ENCODE data around the gene GPR158. TPM values are rescaled to one million over a fixed set of nuclear protein-coding genes. Genes with fewer than 3 reads are reported as not detected.

Gene GPR158
- total and polyA plus RNA-seq, 4 donors: 0.02 to 0.97 TPM; not detected in 2

DNA sequence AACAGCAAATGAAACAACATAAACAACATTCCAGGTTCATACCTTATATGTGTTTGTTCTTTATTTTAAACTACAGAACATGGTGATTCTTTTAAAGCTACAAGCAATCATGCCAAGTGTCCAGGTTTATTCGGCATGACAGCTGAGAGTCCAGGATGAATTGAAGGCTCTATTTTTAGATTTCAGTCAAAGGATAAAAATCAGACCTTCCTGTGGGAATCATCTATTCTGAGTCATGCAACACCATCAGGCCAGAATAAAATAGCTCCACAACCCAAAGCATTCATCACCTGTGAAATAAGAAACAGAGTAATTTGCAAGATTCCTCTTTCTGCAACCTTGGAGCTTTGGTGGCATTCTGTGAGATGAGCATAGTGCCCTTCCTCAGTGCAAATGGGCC lies 466.8 kb downstream of the GPR158 start:
- 84% methylated on average over 1 of the region's 1 CpG for WGBS, 2 donors
- Histone ChIP-seq H3K9me3 (ENCODE audit: control insufficient read depth in 4 of 4, insufficient read depth in 3 of 4, low read length in 3 of 4) (no peaks in the 10 kb centered on the region), H3K27ac (ENCODE audit: low read depth in 1 of 2, low read length in 1 of 2) (no peak overlapping the region), H3K4me3 (no peak overlapping the region), H3K4me1 (ENCODE audit: control insufficient read depth in 5 of 5, insufficient read depth in 5 of 5, low read length in 5 of 5) (no peaks in the 10 kb centered on the region), H3K27me3 (ENCODE audit: control insufficient read depth in 3 of 3, insufficient read depth in 3 of 3, low read length in 2 of 3) (no peaks in the 10 kb centered on the region), H3K9ac (ENCODE audit: insufficient read depth in 1 of 2, low read length in 2 of 2) (no peak overlapping the region), H3K36me3 (ENCODE audit: control insufficient read depth in 4 of 4, insufficient read depth in 4 of 4, low read length in 4 of 4) (no peaks in the 10 kb centered on the region)
- no peak for DNase-seq
- ATAC-seq (ENCODE audit: insufficient read depth, low FRiP score): no peak
- no peak for TF ChIP-seq CTCF (IDR thresholded peaks at IDR 0.05; ENCODE audit: control extremely low read depth, extremely low read depth)

GRCh38 chr10:25642721-25643120 lies 467.9 kb downstream of the GPR158 start:
- Histone ChIP-seq H3K9ac (ENCODE audit: insufficient read depth in 1 of 2, low read length in 2 of 2) (no peak overlapping the region), H3K9me3 (ENCODE audit: control insufficient read depth in 4 of 4, insufficient read depth in 3 of 4, low read length in 3 of 4) (no peaks in the 10 kb centered on the region), H3K36me3 (ENCODE audit: control insufficient read depth in 4 of 4, insufficient read depth in 4 of 4, low read length in 4 of 4) (no peaks in the 10 kb centered on the region), H3K27me3 (ENCODE audit: control insufficient read depth in 3 of 3, insufficient read depth in 3 of 3, low read length in 2 of 3) (no peaks in the 10 kb centered on the region), H3K27ac (ENCODE audit: low read depth in 1 of 2, low read length in 1 of 2) (no peak overlapping the region), H3K4me1 (ENCODE audit: control insufficient read depth in 5 of 5, insufficient read depth in 5 of 5, low read length in 5 of 5) (no peaks in the 10 kb centered on the region), H3K4me3 (no peak overlapping the region)
- ATAC-seq (ENCODE audit: insufficient read depth, low FRiP score) (no peak), DNase-seq (no peak)
- WGBS, 2 donors: 76 to 77% methylated on average over 3 of the region's 3 CpGs
- no peak for TF ChIP-seq CTCF (IDR thresholded peaks at IDR 0.05; ENCODE audit: control extremely low read depth, extremely low read depth)

DNA sequence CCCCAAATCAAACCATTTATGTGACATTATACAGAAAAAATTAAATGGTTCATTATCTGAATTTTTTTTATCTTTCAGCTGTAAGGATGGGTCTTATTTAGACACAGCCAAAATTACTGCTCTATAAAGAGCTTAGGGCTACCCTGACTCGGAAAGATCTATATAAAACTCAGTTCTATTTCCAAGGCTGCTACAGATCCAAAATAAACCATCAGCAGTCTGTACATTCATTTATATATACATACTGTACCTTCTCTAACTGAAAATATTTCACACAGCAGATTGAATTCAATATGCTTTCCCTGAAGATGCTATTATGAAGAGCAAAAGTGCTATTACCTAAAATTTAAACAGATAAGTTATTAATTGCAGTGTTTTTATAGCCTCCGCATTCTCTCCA lies 471.6 kb downstream of the GPR158 start:
- no peak for TF ChIP-seq CTCF (IDR thresholded peaks at IDR 0.05; ENCODE audit: control extremely low read depth, extremely low read depth)

DNA sequence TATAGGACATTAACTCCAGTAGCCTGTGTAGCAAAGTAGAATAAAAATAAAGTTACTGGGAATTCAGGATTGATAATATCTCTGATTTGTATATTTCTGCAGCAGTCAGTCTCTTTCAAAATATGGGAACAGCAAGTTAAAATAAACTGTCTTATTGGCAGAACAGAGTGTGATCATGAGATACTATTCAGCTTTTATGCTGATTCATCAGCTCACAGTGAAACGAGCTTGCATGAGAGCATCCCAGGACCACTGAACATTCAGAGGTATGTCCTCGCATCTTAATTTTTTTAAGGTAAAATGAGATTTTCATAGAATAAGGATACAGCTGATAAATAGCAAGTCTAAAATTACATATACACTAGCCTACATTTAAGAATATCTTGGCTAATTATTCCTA lies 476.7 kb downstream of the GPR158 start:
- Histone ChIP-seq H3K4me3 (no peak overlapping the region), H3K9ac (ENCODE audit: insufficient read depth in 1 of 2, low read length in 2 of 2) (no peak overlapping the region), H3K27me3 (ENCODE audit: control insufficient read depth in 3 of 3, insufficient read depth in 3 of 3, low read length in 2 of 3) (no peaks in the 10 kb centered on the region), H3K4me1 (ENCODE audit: control insufficient read depth in 5 of 5, insufficient read depth in 5 of 5, low read length in 5 of 5) (no peaks in the 10 kb centered on the region), H3K36me3 (ENCODE audit: control insufficient read depth in 4 of 4, insufficient read depth in 4 of 4, low read length in 4 of 4) (no peaks in the 10 kb centered on the region), H3K9me3 (ENCODE audit: control insufficient read depth in 4 of 4, insufficient read depth in 3 of 4, low read length in 3 of 4) (no peaks in the 10 kb centered on the region), H3K27ac (ENCODE audit: low read depth in 1 of 2, low read length in 1 of 2) (no peak overlapping the region)
- no peak for DNase-seq
- TF ChIP-seq CTCF (IDR thresholded peaks at IDR 0.05; ENCODE audit: control extremely low read depth, extremely low read depth): no peak
- 66 to 79% methylated on average over 2 of the region's 2 CpGs for WGBS, 2 donors
- no peak for ATAC-seq (ENCODE audit: insufficient read depth, low FRiP score)

More for the DNA sequence above, 471.6 kb downstream of the GPR158 start:
- Histone ChIP-seq H3K27me3 (ENCODE audit: control insufficient read depth in 3 of 3, insufficient read depth in 3 of 3, low read length in 2 of 3) (no peaks in the 10 kb centered on the region), H3K36me3 (ENCODE audit: control insufficient read depth in 4 of 4, insufficient read depth in 4 of 4, low read length in 4 of 4) (no peaks in the 10 kb centered on the region), H3K9me3 (ENCODE audit: control insufficient read depth in 4 of 4, insufficient read depth in 3 of 4, low read length in 3 of 4) (no peaks in the 10 kb centered on the region), H3K27ac (ENCODE audit: low read depth in 1 of 2, low read length in 1 of 2) (no peak overlapping the region), H3K9ac (ENCODE audit: insufficient read depth in 1 of 2, low read length in 2 of 2) (no peak overlapping the region), H3K4me1 (ENCODE audit: control insufficient read depth in 5 of 5, insufficient read depth in 5 of 5, low read length in 5 of 5) (no peaks in the 10 kb centered on the region), H3K4me3 (no peak overlapping the region)
- no peak for ATAC-seq (ENCODE audit: insufficient read depth, low FRiP score)
- whole genome bisulfite sequencing, 2 donors: 78 to 84% methylated on average over 2 of the region's 2 CpGs
- no peak for DNase-seq

Measured in lung (tissue), 12 donors.